HG03064 (cell line): ENCODE measurements around the gene RAB3GAP2.
"Not testable (repeated sequence)": the region's sequence is repeated elsewhere in the genome, so short reads cannot be mapped to it uniquely, and the experiment has no call there.

Experiments
- ATAC-seq: cut with Tn5 transposase; IDR thresholded peaks from one replicate; pipeline ENCODE4 v1.9.1; 2021; ENCODE audit warnings: low read depth; ENCODE audit not compliant: unreplicated experiment

RAB3GAP2 gene

GRCh38 chr1:220153147-220153546, 119.1 kb downstream of the RAB3GAP2 start:
- no peak for ATAC-seq

DNA sequence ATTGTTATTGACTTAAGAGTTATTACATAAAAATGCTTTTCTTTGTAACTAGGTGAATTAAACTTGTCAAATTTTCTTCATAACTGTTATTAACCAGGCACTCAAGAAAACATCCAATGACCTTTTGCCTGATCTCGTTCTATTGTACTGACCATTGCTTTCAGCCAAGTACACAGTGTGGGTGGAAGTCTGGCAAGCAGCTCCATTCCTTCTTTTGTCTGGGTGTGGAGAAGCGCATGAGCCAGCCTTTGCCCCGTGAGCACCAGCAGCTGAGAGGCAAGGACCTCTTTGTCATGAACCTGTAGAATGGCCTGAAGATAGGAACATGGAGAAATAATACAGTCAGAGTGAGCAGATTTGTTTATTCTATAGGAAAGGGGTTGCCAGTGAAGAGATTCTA, 120.8 kb downstream of the RAB3GAP2 start:
- no peak for ATAC-seq

- no peak for ATAC-seq
Measured at GRCh38 chr1:220149742-220150141, 122.5 kb downstream of the RAB3GAP2 start.

DNA sequence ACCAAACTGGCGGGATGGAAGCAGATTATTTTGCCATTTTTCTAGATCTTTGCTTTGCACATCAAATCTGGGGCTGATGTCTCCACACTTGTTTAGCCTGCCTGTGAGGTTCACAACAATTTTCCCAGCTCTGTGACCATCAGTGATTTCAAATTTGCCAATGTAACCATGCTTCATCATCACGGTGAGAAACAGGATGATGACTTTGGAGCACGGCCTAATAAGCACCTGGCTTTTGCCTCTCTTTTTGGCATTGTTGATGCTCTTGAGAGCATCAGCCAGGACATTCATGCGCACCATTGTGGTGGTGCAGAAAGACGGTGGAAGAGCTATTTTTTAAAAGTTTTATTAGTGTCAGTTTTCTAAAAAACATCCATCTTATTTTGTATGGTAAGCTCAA, 128.2 kb downstream of the RAB3GAP2 start:
- ATAC-seq = no peak

- ATAC-seq = no peak
Measured at GRCh38 chr1:220139966-220140365, 132.3 kb downstream of the RAB3GAP2 start.

- no peak for ATAC-seq
Measured at GRCh38 chr1:220137019-220137786, 135.1 kb downstream of the RAB3GAP2 start.

GRCh38 chr1:220135755-220136154, 136.5 kb downstream of the RAB3GAP2 start:
- ATAC-seq = no peak

DNA sequence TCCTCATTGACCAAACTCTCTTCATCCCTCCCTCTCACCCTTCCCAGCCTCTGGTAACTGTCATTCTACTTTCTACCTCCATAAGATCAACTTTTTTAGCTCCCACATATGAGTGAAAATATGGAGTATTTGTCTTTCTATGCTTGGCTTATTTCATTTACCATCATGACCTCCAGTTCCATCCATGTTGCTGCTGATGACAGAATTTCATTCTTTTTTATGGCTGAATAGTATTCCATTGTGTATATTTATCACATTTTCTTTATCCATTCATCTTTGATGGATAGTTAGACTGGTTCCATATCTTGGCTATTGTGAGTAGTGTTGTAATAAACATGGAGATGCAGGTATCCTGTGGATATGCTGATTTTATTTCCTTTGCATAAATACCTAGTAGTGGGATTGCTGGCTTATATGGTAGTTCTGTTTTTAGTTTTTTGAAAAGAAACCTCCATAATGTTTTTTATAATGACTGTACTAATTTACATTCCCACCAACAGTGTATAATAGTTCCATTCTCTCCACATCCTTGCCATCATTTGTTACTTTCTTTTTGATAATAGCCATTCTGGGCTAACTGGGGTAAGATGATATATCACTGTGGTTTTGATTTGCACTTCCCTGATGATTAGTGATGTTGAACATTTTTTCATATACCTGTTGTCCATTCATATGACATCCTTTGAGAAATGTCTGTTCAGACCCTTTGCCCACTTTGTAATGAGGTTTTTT, 142.6 kb downstream of the RAB3GAP2 start:
- no peak for ATAC-seq

DNA sequence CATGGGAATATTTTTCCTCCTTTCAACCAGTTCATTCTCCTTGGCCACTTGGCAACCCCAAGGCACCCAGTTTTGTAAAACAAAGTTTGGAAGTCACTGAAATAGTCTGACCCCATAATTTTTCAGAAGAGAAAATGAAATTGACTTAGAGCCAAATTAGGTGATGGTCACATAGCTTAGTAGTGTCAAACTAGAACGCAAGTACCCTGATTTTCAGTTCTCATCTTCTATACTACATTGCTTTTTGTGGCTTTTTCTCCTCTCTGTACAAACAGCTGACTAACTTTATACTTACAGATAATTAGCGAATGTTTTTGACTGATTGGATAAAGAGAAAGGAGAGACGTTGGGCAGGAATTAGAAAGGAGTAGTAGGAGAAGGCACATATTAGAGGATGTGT, 145.2 kb downstream of the RAB3GAP2 start:
- no peak for ATAC-seq

DNA sequence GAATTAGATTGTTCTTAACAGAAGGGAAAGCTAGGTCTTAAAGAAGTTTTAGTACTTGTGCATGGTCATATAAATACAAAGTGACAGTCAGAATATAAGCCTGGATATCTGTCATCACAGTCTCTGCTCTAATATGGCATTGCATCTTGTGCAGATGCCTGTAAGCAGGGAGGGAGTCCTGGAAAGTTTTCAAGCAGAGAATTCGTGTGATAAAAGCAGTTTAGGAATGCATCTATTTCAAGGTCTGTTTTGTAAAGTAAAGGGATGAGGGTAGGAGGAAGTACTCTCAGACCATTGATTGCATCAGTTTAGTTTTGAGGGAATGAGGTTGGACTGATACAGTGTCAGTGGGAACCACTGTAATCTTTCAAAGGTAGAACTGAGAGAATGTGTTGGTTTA, 147.7 kb downstream of the RAB3GAP2 start:
- no peak for ATAC-seq

DNA sequence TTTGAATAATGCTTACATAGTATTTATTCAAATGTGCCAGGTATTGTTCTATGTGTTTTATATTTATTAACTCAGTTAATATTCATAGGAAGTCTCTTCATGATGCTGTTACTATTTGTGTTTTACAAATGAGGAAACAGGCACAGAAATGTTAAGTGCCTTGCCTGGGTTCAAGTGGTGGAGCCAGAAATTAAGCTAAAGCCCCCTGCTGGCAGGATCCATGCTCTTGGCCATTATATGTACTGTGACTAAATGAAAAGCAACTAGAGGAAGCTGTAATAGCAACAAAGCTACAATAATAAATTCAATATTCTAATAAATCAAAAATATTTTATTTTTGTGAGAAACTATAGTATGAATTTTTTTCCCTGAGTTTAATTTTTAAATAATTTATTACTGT, 148.4 kb downstream of the RAB3GAP2 start:
- ATAC-seq = no peak

DNA sequence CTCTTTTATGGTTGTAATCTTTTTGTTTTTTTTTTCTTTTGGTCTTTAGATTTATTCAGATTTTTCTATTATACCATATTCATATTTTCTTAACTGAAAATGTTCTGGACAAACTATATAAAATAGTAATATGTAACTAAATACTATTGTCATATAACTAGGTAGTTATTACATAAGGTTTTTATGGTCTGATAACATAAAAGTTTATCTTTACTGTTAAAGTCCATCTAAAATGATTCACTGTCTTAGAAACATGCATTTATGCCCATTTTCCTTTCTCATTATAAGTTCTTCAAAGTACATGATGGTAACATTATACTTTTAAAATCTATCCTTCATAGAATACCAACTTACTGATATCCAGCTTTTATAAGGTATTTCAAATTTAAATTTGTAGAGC, 149.2 kb downstream of the RAB3GAP2 start:
- ATAC-seq = no peak

DNA sequence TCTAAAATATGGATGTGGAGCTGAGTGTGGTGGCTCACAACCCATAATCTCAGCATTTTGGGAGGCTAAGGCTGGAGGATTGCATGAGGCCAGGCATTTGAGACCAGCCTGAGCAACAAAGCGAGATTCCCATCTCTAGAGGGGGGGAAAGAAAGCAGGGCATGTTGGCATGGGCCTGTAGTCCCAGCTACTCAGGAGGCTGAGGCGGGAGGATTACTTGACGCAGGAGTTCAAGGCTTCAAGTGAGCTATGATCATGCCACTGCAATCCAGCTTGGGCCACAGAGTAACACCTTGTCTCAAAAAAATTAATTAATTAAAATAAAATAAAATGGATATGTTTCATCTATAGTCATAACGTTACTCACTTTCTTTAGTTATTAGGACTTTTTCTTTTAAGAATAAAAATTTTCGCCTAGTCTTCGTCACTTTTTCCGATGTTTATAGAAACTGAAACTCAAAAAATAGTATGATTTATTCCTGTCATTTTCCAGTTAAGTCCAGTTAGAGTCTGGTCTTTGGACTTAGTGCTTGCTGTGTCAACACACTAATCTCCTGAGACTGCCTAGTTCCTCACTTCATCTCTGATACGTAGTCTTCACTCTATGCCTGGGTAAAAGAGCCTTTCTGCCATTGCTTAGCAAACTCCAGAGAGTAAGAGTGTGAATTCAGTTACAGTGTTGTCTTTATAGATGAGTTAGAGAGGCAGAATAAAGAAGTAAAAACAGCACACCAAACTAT, 150.3 kb downstream of the RAB3GAP2 start:
- no peak for ATAC-seq

DNA sequence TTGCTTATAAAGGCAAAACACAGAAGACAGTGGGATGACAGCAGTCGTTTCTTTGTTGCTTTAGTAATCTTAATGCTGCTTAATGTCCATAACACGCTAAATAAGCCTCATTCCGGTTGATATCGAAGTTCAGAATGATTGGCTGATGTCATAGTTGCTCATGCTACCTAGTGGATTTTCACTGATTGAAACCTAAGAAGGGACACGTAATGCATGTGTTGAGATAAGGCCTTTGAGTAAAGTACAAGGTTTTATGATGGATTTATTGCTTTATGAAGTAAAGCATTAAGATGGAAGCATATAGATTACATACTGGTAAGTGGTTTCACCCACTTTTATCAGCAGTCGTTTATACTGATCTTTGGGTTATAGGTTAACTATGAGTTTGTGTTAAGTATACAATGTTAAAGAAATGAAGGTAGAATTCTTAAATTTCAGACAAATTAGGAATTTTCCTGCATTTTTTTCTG, 153.2 kb downstream of the RAB3GAP2 start:
- ATAC-seq = no peak

DNA sequence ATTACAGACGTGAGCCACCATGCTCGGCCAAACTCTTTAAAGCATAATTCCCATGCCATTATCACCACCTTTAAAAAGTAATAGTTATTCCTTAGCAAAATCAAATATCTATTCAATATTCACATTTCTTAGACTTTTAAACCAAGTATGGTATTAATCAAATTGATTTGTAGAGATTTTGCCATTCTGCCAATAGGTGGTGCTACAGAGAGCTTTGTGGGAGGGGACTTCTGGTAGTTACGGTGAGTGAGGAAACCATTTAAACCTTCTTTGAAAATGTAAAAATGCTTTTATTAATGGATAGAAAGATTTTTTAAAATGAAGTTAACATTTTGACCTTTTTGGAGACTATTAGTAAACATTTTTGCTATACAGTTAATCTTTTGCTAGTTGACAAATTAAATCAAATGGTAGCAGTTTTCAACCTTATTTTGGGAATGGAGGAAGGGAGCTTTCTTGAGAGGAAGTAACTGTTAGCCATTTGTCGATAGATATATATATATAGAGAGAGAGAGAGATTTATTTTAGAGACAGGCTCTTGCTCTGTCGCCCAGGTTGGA, 159.0 kb downstream of the RAB3GAP2 start:
- ATAC-seq = no peak

- ATAC-seq = not testable (repeated sequence)
Measured at GRCh38 chr1:220112600-220112999, 159.7 kb downstream of the RAB3GAP2 start.

- not testable (repeated sequence) for ATAC-seq
Measured at GRCh38 chr1:220110473-220110872, 161.8 kb downstream of the RAB3GAP2 start.

DNA sequence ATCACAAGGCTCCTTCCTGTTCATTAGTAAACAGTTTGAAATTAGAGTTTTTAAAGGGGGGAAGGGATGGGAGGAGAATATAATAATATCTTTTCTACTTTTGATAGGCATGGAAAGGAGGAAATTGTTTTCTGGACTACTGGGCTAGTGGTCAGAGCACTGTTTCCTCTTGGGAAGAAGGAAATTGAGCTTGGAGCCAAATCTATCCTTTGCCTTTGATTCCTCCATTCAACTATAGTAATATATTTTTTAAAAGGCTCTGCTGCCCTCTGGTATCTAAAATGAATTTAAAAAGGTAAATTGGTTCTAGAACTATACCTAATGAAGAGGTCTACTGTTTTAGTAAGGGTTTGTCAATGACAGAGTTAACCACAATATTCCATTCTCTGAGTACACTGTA, 172.4 kb downstream of the RAB3GAP2 start:
- ATAC-seq = no peak
